ENCODE results near the gene NAGPA. TPM values are rescaled to one million over a fixed set of nuclear protein-coding genes. Genes with fewer than 3 reads are reported as not detected.

NAGPA gene
- total and polyA plus RNA-seq, 2 of the 8 experiments (the other 6 are each of a cell fraction or from before 2014, with no cell fraction given), result 10.1 to 13.2 TPM

- TF ChIP-seq SP2 (IDR thresholded peaks at IDR 0.05; ENCODE audit: low read length) (no peak), MAFK (IDR thresholded peaks at IDR 0.05; ENCODE audit: low read depth, low read length) (no peak), KDM1A (IDR thresholded peaks at IDR 0.05; ENCODE audit: borderline replicate concordance, low read length) (no peak), BACH1 (IDR thresholded peaks at IDR 0.05; ENCODE audit: low read length) (no peak), KDM4A (IDR thresholded peaks at IDR 0.05; ENCODE audit: low read depth, low read length, severe bottlenecking) (peak; percentile 88), ZNF274 (IDR thresholded peaks at IDR 0.05; ENCODE audit: borderline replicate concordance, extremely low read depth, low read length) (no peak), EP300 (IDR thresholded peaks at IDR 0.05; ENCODE audit: borderline replicate concordance in 1 of 2, low read depth in 2 of 2, low read length in 2 of 2) (peak in 1 of 2 experiments; percentile 86; a peak in 2 of 3 replicates), JUND (IDR thresholded peaks at IDR 0.05; ENCODE audit: low read length) (no peak), CEBPB (IDR thresholded peaks at IDR 0.05; ENCODE audit: low read depth, low read length) (no peak), TBP (IDR thresholded peaks at IDR 0.05; ENCODE audit: low read depth, low read length) (peak; percentile 76), CBX5 (IDR thresholded peaks at IDR 0.05; ENCODE audit: low read depth, low read length) (no peak), GABPA (IDR thresholded peaks at IDR 0.05; ENCODE audit: borderline replicate concordance, insufficient read depth, low read length) (0 out of 2 replicates have a peak, but pooled peaks have one; percentile 24), PHF8 (conservative IDR thresholded peaks at IDR 0.05; ENCODE audit: low read depth, low read length) (peak; percentile 72), SRF (IDR thresholded peaks at IDR 0.05; ENCODE audit: low read depth, low read length) (0 out of 2 replicates have a peak, but pooled peaks have one; percentile 19), POLR2AphosphoS5 (IDR thresholded peaks at IDR 0.05; ENCODE audit: low read depth, low read length) (peak; percentile 54; the same call in 1 of the 2 replicates), TAF1 (IDR thresholded peaks at IDR 0.05; ENCODE audit: low read depth, low read length) (peak; percentile 96), HDAC2 (IDR thresholded peaks at IDR 0.05; ENCODE audit: borderline replicate concordance in 1 of 2, low read depth in 2 of 2, low read length in 2 of 2) (peak; percentile 65 to 100; a peak in 3 of 4 replicates), BCL11A (IDR thresholded peaks at IDR 0.05; ENCODE audit: low read depth in 2 of 2, low read length in 2 of 2) (no peak), RAD21 (IDR thresholded peaks at IDR 0.05 in 1 of 2, conservative IDR thresholded peaks at IDR 0.05 in 1 of 2; ENCODE audit: low read depth in 2 of 2, low read length in 2 of 2) (peak in 1 of 2 experiments; percentile 21; a peak in 1 of 4 replicates), HDAC6 (IDR thresholded peaks at IDR 0.05; ENCODE audit: low read depth, low read length) (no peak), E2F6 (IDR thresholded peaks at IDR 0.05) (no peak), EGR1 (IDR thresholded peaks at IDR 0.05; ENCODE audit: borderline replicate concordance, low read depth, low read length) (no peak), SP4 (IDR thresholded peaks at IDR 0.05; ENCODE audit: low read length) (peak; percentile 99)
Observed at GRCh38 chr16:5033256-5034166, at the start of gene NAGPA (continued).

All from H1 (cell line).